Germinal center (tissue), 1 donor: ENCODE data around the gene MMP14.

Experiments
- DNase-seq: peaks from one replicate; pipeline ENCODE4 v3.0.0; 2012; ENCODE audit warnings: mixed read lengths, low spot score

The MMP14 gene

DNA sequence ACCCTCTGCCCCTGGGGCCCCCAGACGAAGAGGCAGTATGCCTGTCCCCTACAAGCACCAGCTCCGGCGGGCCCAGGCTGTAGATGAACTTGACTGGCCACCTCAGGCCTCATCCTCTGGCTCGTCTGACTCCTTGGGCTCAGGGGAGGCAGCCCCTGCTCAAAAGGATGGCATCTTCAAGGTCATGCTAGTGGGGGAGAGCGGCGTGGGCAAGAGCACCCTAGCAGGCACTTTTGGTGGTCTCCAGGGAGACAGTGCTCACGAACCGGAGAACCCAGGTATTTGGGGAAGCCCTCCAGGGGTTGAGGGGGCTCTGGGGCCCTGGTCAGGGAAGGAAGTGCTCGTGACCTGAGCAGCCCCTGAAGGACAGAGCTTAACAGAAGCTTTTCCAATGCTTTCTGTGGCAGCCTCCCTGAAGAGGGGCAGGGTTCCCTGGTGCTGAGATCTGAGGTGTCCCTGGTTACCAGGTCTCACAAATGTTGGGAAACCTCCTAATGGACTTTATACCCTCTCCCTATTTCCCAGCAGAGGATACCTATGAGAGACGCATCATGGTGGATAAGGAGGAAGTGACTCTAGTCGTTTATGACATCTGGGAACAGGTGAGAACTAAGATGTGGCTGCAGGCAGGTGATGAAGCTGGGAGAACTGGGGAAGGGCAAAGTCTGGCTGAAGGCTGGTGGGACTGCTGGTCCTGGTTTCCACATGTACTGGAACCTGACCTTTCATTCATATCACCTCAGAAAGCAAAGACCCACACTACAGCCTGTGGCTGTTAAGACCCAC lies 48.5 kb downstream of the MMP14 start:
- DNase-seq, result no peak

DNA sequence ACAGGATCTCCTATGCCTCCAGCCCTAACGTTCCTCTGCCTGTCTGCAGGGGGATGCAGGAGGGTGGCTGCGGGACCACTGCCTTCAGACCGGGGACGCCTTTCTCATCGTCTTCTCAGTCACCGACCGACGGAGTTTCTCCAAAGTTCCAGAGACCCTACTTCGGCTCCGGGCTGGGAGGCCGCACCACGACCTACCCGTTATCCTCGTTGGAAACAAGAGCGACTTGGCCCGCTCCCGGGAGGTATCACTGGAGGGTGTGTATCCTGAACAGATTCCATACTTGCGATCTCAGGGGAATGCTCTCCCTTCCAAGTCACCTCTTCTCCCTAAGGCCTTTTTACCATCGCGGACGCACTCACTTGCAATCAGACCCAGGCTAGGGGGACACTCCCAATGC lies 49.6 kb downstream of the MMP14 start:
- DNase-seq, result no peak

DNA sequence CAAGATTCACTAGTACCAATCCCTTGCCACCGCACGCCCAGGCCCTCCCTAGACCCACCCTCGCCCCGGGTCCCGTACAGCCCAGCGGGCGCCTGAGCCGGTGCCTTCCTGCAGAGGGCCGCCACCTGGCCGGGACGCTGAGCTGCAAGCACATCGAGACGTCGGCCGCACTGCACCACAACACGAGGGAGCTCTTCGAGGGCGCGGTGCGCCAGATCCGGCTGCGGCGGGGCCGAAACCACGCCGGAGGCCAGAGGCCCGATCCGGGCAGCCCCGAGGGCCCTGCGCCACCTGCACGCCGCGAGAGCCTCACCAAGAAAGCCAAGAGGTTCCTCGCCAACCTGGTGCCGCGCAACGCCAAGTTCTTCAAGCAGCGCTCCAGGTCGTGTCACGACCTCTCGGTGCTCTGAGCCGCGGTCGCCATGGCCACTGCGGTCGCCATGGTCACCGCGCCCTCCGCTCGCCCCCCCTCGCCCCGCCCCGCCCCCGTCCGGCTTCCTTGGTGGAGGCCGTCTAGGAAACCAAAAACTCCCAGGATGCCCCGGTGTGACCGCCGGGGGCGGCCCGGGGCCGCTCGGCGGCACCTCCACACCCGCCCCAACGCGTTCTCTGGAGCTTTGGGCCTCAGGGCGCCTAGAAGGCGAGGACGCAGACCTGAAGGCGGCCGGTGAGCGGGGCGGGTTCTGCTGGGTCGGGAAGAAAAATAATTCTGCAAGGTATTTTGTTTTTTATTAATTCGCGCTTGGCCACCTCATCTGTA lies 50.3 kb downstream of the MMP14 start:
- DNase-seq, result peak; percentile 71

DNA sequence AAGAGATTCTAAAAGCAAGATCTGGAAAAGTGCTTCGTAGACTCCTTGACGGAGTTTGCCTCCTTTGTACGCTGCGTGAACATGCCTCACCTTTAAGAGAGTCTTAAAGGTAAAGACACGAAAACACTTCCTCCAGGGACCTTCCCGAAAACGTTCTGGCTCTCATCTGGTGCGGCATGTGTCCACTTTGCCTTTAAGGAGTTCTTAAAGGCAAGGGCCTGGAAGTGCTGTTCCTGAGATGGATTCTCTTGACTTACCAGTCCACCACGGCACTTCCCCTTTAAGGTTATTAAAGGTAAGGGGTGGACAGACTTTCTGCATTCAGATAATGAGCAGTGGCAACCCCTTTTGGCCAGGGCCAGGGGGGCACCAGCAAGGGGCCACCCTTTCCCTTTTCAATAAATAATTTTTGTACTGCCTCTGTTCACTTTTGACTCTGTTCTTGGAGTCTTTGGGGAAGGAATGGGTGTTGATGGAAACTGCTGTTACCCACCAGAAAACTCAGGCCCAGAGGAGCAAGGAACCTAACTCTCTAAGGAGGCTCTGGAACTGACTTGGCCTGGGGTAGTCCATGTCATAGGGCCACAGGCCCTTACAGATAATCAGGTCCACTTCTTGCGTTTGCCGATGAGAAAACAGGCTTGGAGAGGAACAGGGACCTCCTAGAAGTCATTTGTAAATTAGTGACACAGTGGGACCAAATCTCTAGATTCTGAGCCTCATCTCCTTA lies 51.0 kb downstream of the MMP14 start:
- no peak for DNase-seq

DNA sequence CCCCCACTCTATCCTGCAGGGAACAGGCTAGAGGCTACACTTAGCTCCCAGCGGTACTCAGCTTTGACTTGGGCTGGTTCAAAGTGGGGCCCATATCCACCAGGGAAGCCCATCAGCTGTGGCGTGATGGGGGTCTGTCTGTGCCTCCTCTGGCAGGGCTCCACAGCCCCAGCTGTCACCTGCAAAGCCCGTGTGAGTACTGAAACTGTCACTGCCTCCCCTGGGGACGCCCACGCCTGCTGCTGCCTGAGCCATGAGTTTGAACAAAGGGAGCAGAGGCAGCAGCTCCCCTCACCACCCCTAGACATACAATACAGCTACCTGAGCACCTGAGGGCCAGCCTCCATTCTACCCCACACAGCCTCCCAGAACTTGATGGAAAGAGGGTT lies 51.6 kb downstream of the MMP14 start:
- DNase-seq, result peak; percentile 72

DNA sequence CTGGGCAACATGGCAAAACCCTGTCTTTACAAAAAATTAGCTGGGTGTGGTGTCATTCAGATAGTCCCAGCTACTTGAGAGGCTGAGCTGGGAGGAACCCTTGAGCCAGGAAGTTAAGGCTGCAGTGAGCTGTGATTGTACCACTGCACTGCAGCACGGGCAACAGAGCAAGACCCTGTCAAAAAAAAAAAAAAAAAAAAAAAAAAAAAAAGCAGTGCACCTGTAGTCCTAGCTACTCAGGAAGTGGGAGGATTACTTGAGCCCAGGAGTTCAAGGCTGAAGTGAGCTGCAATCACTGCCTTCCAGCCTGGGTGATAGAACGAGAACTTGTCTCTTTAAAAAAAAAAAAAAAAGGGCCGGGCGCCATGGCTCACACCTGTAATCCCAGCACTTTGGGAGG lies 52.3 kb downstream of the MMP14 start:
- no peak for DNase-seq

DNA sequence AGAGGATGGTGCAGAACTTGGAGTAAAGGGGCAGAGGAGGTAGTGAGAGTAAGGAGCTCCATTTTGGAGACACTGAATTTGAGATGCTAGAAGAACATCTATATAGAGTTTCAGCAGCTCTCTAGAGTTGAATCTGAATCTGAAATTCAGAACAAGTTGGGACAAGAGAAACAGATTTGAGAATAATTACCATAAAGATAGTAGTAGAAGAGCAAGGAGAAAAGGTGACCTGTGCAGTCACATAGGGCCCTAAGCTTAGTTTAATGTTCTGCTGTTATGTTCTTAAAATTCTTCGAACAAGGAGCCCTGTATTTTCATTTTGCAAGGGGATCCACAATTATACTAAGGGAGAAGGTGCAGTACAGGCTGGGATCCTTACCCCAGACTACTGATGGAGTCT lies 54.0 kb downstream of the MMP14 start:
- no peak for DNase-seq

DNA sequence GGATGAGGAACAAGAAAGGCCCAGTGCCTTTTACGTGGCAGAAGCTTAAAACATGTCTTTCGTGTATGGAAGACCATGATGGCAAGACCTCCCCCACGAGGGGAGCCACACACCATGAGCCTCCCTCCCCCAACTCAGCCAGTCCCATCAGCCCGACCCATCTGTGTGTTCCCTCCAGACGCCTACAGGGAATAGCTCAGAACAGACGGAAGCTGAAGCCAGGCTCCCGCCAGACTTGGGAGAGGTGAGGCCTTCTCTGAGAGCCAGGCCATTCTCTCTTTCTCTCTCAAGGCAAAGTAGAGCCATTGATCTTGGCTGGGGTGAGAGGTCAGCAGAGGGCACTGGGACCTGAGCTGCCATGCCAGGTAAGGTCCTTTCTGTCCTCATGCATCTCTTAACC lies 56.1 kb downstream of the MMP14 start:
- no peak for DNase-seq

DNA sequence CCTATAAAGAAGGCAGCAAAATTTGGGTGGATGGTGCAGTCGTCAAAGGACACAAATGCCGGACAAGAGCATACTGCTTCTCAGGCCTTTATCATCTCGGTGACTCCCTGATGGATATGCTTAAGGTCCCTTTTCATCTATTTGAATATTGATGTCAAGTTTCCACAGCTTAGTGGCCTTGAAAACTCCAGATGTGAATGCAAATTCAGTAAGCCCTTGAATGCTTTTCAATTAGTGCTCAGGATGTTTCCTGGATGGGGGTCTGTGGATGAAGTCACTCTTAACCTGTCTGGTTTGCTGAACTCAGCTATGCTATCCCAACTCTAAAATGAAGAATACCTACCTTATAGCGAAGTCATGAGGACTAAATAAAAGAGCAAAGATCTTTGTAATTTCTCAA lies 57.3 kb downstream of the MMP14 start:
- no peak for DNase-seq

DNA sequence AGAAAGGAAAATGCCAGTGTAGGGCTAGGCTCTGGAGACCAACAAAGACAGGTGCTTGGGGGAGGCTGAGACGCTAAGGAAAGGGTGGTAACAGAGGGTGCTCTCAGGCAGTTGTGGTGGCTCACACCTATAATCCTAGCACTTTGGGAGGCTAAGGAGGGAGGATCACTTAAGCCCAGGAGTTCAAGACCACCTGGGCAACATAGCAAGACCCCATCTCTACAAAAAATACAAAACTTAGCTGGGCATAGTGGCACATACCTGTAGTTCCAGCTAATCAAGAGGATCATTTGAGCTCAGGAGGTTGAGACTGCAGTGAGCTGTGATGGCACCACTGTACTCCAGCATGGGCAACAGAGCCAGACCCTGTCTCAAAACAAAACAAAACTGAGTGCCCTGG lies 59.0 kb downstream of the MMP14 start:
- DNase-seq, result no peak

DNA sequence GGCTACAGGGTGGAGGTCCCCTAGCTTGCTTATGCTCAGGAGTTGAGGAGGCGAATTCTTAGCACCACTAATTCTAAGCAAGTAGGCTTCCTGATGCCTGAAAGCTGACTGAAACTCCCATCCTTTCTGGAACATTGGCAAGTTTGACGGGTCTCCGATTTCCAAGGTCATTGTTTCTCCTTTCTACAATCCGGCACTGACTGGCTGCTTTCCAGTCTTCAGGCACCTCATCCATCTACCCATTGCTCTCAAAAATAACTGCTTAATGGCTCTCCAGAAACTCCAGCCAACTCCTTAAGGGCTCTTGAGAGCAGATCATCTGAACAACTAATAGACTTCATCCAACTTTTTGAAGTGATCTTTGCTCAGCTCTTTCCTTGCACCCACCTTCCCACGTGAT lies 60.0 kb downstream of the MMP14 start:
- no peak for DNase-seq

DNA sequence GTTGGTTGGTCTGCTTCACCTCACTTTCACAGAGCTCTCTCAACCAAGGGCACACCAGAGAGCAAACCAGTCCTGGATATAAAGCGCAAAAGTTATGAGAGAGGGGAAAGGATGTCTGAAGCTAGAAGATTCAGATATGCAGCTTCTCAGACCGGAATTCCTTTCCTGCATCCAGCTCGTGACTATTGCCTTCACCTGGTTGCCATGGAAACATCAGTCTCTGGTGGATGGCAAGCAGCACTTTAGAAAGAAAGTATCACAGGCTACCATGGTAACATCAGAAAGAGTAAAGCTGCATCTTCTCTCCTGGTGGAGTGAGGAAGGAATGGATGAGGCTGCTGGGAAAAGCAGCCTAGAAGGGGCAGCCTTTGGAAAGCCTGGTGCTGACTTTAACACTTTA lies 60.4 kb downstream of the MMP14 start:
- no peak for DNase-seq

DNA sequence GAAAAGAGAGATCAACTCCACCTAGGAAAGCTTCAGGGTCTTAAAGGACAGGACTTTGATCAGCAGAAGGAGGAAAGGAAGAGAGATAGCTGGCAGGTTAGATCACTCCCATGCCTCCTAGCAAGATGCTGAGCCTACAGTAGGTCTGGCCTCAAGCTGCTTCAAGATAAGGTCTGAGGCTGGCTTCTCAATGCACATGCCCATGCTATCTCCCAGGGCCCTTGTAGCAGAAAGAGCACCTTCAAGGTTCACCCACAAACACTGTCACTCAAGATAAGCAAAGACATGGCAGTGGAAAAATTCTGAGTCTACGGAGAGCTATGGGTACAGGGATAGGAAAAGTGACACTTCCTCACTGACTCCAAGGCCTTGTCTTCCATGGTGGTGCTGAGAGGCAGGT lies 61.0 kb downstream of the MMP14 start:
- no peak for DNase-seq
